Heart left ventricle (tissue), 13 donors: ENCODE measurements around the gene CLCNKA.

Experiments used
- CTCF ChIP-seq, 12 donors: fragments of 200-600 bp; sonication (generic) in 4 of 12; IDR thresholded peaks; one replicate each; pipeline versions ENCODE4 v1.5.0 to v1.8.0; 2018 to 2022; ENCODE audit warnings: antibody characterized with exemption in 12 of 12, mild to moderate bottlenecking in 5 of 12
- POLR2A ChIP-seq, 2 donors: fragments of 450-650 bp; IDR thresholded peaks; one replicate each; pipeline ENCODE4 v1.6.1; 2017; ENCODE audit warnings: antibody characterized with exemption in 2 of 2, mild to moderate bottlenecking in 2 of 2, moderate library complexity in 2 of 2
- donor health status: ischemic (EF 13 %, LVEDD 7.1; RV severe dilation, severe dysfunction).
- donor health status: DM: no; HTN: yes; CAD: no.
- donor health status: DM: no; HTN: no; CAD: no.
- donor health status: ischemic (EF 25% LVEDD 6.9; RV normal size, moderate dysfunction).
- donor health status: ischemic (EF 25% LVEDD 5.7; RV mildly dilated, moderate dysfunction).
- donor health status: ischemic (EF 35%, LVEDD 5.7; RV mildly dilated, moderate dysfunction).
- donor health status: nonischemic (EF 11% LVEDD 7.7; RV severe dilation, severe dysfunction).
- donor health status: DM: yes; HTN: yes; CAD: no.
- donor health status: PGD.
- donor health status: ischemic (EF 29% LVEDD 5.4; RV normal size, mild dysfunction).
- donor health status: nonischemic (EF 23%, LVEDD 6.1; RV moderate dilation, normal function).

GRCh38 chr1:16067127-16067768 lies 45.4 kb downstream of the CLCNKA start:
- no peak for TF ChIP-seq CTCF (IDR thresholded peaks at IDR 0.05)
- TF ChIP-seq POLR2A (IDR thresholded peaks at IDR 0.05), result no peak
